ENCODE results near the gene RAB37. TPM values are rescaled to one million over a fixed set of nuclear protein-coding genes. Genes with fewer than 3 reads are reported as not detected.

RAB37 gene
- total and polyA plus RNA-seq, 2 of the 13 experiments (the other 11 are each of a cell fraction or from before 2014, with no cell fraction given) = 0.91 to 3.7 TPM

GRCh38 chr17:74763565-74764387, 26.7 kb downstream of the RAB37 start (continued):
- TF ChIP-seq ZBTB26 (CRISPR knock-in tag; IDR thresholded peaks at IDR 0.05; ENCODE audit: borderline replicate concordance) = 0 out of 2 replicates have a peak, but pooled peaks have one; percentile 45
- TF ChIP-seq MED1 (CRISPR knock-in tag; IDR thresholded peaks at IDR 0.05) = peak; percentile 90
- peak; percentile 68 for TF ChIP-seq BCL6 (CRISPR knock-in tag; IDR thresholded peaks at IDR 0.05)
- no peak for TF ChIP-seq MTA3 (CRISPR knock-in tag; IDR thresholded peaks at IDR 0.05)
- no peak for TF ChIP-seq ZNF841 (CRISPR knock-in tag; IDR thresholded peaks at IDR 0.05; ENCODE audit: borderline replicate concordance)
- TF ChIP-seq E2F2 (CRISPR knock-in tag; IDR thresholded peaks at IDR 0.05; ENCODE audit: borderline replicate concordance) = 0 out of 2 replicates have a peak, but pooled peaks have one; percentile 19
- 0 out of 2 replicates have a peak, but pooled peaks have one; percentile 20 for TF ChIP-seq ZBTB43 (CRISPR knock-in tag; conservative IDR thresholded peaks at IDR 0.05)
- peak; percentile 76 for TF ChIP-seq MEF2D (CRISPR knock-in tag; IDR thresholded peaks at IDR 0.05)
- peak; percentile 58; the same call in 1 of the 2 replicates for TF ChIP-seq THAP9 (CRISPR knock-in tag; IDR thresholded peaks at IDR 0.05; ENCODE audit: borderline replicate concordance)
- TF ChIP-seq ZNF460 (CRISPR knock-in tag; IDR thresholded peaks at IDR 0.05; ENCODE audit: borderline replicate concordance) = peak; percentile 23; the same call in 1 of the 2 replicates
- peak; percentile 84; the same call in 1 of the 2 replicates for TF ChIP-seq ZFP91 (CRISPR knock-in tag; IDR thresholded peaks at IDR 0.05; ENCODE audit: borderline replicate concordance)
- TF ChIP-seq CEBPB (IDR thresholded peaks at IDR 0.05; ENCODE audit: borderline replicate concordance, low read depth, low read length) = peak; percentile 35; the same call in 1 of the 2 replicates
- peak; percentile 78 for TF ChIP-seq CCAR2 (optimal IDR thresholded peaks at IDR 0.05; ENCODE audit: low read depth, low read length)
- 0 out of 2 replicates have a peak, but pooled peaks have one; percentile 71 for TF ChIP-seq ZFP36L1 (CRISPR knock-in tag; IDR thresholded peaks at IDR 0.05)
- no peak for TF ChIP-seq SP1 (IDR thresholded peaks at IDR 0.05)
- peak; percentile 64; the same call in 1 of the 2 replicates for TF ChIP-seq SP1 (CRISPR knock-in tag; IDR thresholded peaks at IDR 0.05)
- peak; percentile 72; the same call in 1 of the 2 replicates for TF ChIP-seq TFDP1 (CRISPR knock-in tag; IDR thresholded peaks at IDR 0.05; ENCODE audit: borderline replicate concordance)

Data from HepG2 (cell line).